ENCODE measurements around the gene OGN.

- TF ChIP-seq CTCF (IDR thresholded peaks at IDR 0.05; ENCODE audit: poor library complexity) (no peak), EZH2 (IDR thresholded peaks at IDR 0.05; ENCODE audit: borderline replicate concordance) (no peak), EZH2phosphoT487 (IDR thresholded peaks at IDR 0.05; ENCODE audit: low read depth, severe bottlenecking, unreplicated experiment) (no peak)
These were observed 1.3 kb downstream of the OGN start for GRCh38 chr9:92402826-92403745.
